ENCODE results near the gene IGF2BP3.
"Not testable (repeated sequence)": the region's sequence is repeated elsewhere in the genome, so short reads cannot be mapped to it uniquely, and the experiment has no call there.

The IGF2BP3 gene

DNA sequence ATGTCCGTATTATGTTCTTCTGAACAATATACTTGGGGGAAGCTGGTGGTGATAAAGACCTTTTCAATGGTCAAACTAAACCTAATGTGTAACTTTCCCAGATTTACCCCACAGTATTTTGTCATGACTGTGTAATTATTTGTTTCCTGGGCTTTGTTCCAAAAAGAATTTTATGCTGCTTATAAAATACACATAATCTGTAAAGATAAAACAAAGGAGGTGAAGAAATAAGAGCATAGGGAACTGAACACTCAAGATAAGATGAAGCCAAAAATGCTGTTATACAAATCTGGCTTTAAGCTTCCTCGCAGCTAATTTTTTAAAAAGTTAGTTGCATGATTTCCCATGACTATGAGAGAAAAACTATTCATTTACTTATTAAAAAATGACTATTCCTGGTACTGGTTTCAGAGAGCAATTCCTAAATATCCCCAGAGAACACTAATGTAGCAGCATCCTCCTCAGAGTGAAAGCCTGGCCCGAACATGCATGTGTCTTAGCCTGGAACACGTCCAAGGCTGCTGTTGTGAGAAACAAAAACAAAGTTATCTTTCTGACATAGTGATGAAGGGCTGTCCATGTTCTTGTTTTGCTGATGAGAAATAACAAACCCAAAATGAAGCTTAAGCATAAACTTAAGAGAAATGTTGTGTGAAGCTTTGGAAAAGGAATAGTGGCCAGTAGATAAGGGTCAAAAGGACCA is 137.2 kb downstream of the IGF2BP3 start:
- H3K27me3 ChIP-seq: no peaks in the 10 kb centered on the region
- H3K36me3 ChIP-seq: no peaks in the 10 kb centered on the region
- no peaks in the 10 kb centered on the region for H3K9me3 ChIP-seq
- no peak overlapping the region for H3K4me3 ChIP-seq (ENCODE audit: low read depth in 1 of 2, low read length in 1 of 2)
- no peak overlapping the region for H3K27ac ChIP-seq
- H3K4me1 ChIP-seq (ENCODE audit: control insufficient read depth in 1 of 2, insufficient read depth in 1 of 2, low read depth in 1 of 2, low read length in 1 of 2): no peaks in the 10 kb centered on the region
- TF ChIP-seq CTCF (IDR thresholded peaks at IDR 0.05): no peak

DNA sequence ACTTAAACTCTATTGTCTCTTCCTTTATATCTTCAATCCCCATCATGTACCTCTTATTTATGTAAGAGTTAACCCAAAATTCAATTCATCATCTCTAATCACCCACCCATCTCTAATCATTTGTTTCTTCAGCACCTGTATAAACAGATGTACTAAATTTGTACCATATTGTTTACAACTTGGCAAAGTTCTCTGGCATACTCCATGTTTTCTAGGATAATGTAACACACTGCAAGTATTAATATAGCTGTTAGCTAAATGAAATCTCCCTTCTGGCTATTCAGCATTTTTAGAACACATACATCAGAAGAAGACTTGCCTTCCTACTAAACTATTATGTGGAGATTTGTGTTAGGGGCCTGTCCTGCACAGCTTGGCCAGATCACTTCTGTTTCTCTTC is 138.1 kb downstream of the IGF2BP3 start:
- Histone ChIP-seq H3K4me3 (ENCODE audit: low read depth in 1 of 2, low read length in 1 of 2) (no peak overlapping the region), H3K9me3 (no peaks in the 10 kb centered on the region), H3K27me3 (no peaks in the 10 kb centered on the region), H3K36me3 (no peaks in the 10 kb centered on the region), H3K27ac (no peak overlapping the region), H3K4me1 (ENCODE audit: control insufficient read depth in 1 of 2, insufficient read depth in 1 of 2, low read depth in 1 of 2, low read length in 1 of 2) (no peaks in the 10 kb centered on the region)
- no peak for TF ChIP-seq CTCF (IDR thresholded peaks at IDR 0.05)

- Histone ChIP-seq H3K4me1 (ENCODE audit: control insufficient read depth in 1 of 2, insufficient read depth in 1 of 2, low read depth in 1 of 2, low read length in 1 of 2) (no peaks in the 10 kb centered on the region), H3K27me3 (no peaks in the 10 kb centered on the region), H3K4me3 (ENCODE audit: low read depth in 1 of 2, low read length in 1 of 2) (no peak overlapping the region), H3K27ac (no peak overlapping the region), H3K9me3 (no peaks in the 10 kb centered on the region), H3K36me3 (no peaks in the 10 kb centered on the region)
- no peak for TF ChIP-seq CTCF (IDR thresholded peaks at IDR 0.05)
Observed at GRCh38 chr7:23331132-23331531, 139.2 kb downstream of the IGF2BP3 start.

DNA sequence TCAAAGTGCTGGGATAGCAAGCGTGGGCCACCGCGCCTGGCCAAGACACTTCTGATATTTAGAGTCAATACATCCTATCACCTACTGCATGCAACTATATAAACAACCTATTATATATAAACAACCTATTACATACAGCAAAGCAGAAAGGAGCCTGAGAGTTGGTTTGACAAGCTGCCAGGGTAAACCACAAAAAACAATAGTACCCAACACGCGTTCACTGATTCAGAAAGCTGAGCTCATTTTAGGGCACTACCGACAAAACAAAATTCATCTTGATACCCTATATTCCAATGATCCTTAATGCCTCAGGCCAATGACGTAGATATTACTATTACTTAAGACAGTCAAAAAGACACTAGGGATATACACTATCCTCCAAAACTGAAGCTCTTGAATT is 154.9 kb downstream of the IGF2BP3 start:
- no peaks in the 10 kb centered on the region for H3K9me3 ChIP-seq
- H3K4me1 ChIP-seq (ENCODE audit: control insufficient read depth in 1 of 2, insufficient read depth in 1 of 2, low read depth in 1 of 2, low read length in 1 of 2): no peaks in the 10 kb centered on the region
- H3K27me3 ChIP-seq: no peaks in the 10 kb centered on the region
- no peak for TF ChIP-seq CTCF (IDR thresholded peaks at IDR 0.05)
- peaks cover 10% of the 10 kb centered on the region for H3K36me3 ChIP-seq
- H3K4me3 ChIP-seq (ENCODE audit: low read depth in 1 of 2, low read length in 1 of 2): no peak overlapping the region
- no peak overlapping the region for H3K27ac ChIP-seq

- H3K27ac ChIP-seq; H3K9me3 ChIP-seq; H3K27me3 ChIP-seq; H3K4me3 ChIP-seq (ENCODE audit: low read depth in 1 of 2, low read length in 1 of 2); H3K4me1 ChIP-seq (ENCODE audit: control insufficient read depth in 1 of 2, insufficient read depth in 1 of 2, low read depth in 1 of 2, low read length in 1 of 2): not testable (repeated sequence)
- H3K36me3 ChIP-seq: peaks cover 37% of the 10 kb centered on the region
Observed at GRCh38 chr7:23312141-23312540, 158.2 kb downstream of the IGF2BP3 start.

DNA sequence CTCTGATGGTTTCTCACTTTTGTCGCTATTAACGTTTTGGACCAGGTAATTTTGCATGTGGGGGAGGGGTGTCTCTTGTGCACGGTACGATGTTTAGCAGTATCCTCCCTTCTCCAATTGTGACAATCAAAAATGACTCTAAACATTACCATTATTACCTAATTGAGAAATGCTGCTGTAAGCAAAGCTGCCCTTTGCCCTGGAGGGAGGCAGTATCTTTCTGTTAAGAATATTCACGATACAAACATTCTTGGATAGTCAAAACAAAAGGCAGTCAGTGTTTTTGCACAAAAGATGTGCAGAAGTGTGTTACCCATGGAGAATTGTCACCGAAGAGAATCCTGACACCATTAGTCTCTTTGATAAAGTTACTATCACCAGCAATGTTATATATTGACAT is 161.5 kb downstream of the IGF2BP3 start:
- TF ChIP-seq CTCF (IDR thresholded peaks at IDR 0.05): no peak
- H3K4me1 ChIP-seq (ENCODE audit: control insufficient read depth in 1 of 2, insufficient read depth in 1 of 2, low read depth in 1 of 2, low read length in 1 of 2): no peaks in the 10 kb centered on the region
- H3K9me3 ChIP-seq: no peaks in the 10 kb centered on the region
- H3K27ac ChIP-seq: no peak overlapping the region
- H3K36me3 ChIP-seq: peaks cover 37% of the 10 kb centered on the region
- H3K4me3 ChIP-seq (ENCODE audit: low read depth in 1 of 2, low read length in 1 of 2): no peak overlapping the region
- H3K27me3 ChIP-seq: no peaks in the 10 kb centered on the region

Measured in neutrophil (primary cell).